K562 (cell line): Measurements from ENCODE around the gene ZNF618.

ENCODE experiments used
- ATF6 ChIP-seq: sonication (generic); formaldehyde crosslinking; IDR thresholded peaks from 2 replicates; pipeline ENCODE4 v1.4.0; 2020; ENCODE audit warnings: mild to moderate bottlenecking, missing genetic modification reagents
- CBFB ChIP-seq: sonication (generic); formaldehyde crosslinking; IDR thresholded peaks from 2 replicates; pipeline ENCODE4 v1.4.0; 2020; ENCODE audit warnings: mild to moderate bottlenecking, missing genetic modification reagents
- CTCF ChIP-seq, 3 experiments: IDR thresholded peaks in 2 of 3; conservative IDR thresholded peaks in 1 of 3; 2 replicates each; pipeline ENCODE4 v1.5.1; 2011 to 2012; ENCODE audit warnings: low read length in 3 of 3, mild to moderate bottlenecking in 3 of 3, control low read depth in 2 of 3, improper control_type of control experiment in 1 of 3, inconsistent platforms in 1 of 3, low read depth in 1 of 3, mixed read lengths in 1 of 3, moderate library complexity in 1 of 3; ENCODE audit not compliant: insufficient read depth in 2 of 3
- FOXM1 ChIP-seq, 2 experiments: fragments of 450-650 bp in 1 of 2; sonication (generic) in 1 of 2; formaldehyde crosslinking in 1 of 2; IDR thresholded peaks; 2 replicates each; pipeline versions ENCODE4 v1.6.1 to v1.9.0; 2017 to 2022; ENCODE audit warnings: low read depth in 2 of 2, mild to moderate bottlenecking in 2 of 2, missing genetic modification reagents in 1 of 2, moderate library complexity in 1 of 2
- GTF2F1 ChIP-seq: IDR thresholded peaks from 2 replicates; pipeline ENCODE4 v1.6.1; 2011; ENCODE audit warnings: low read depth, low read length, improper control_type of control experiment
- RBM22 ChIP-seq: fragments of 200-400 bp; formaldehyde crosslinking; IDR thresholded peaks from 2 replicates; pipeline ENCODE4 v1.6.1; 2018; ENCODE audit warnings: low read length, low read depth; ENCODE audit not compliant: poor library complexity, severe bottlenecking
- TCF7L2 ChIP-seq: fragments of 150-350 bp; IDR thresholded peaks from 2 replicates; pipeline ENCODE4 v1.6.1; 2016; ENCODE audit warnings: low read depth, mild to moderate bottlenecking, low read length, moderate library complexity
- ZBTB43 ChIP-seq: sonication (generic); formaldehyde crosslinking; IDR thresholded peaks from 2 replicates; pipeline ENCODE4 v1.8.0; 2023; ENCODE audit warnings: mild to moderate bottlenecking, missing genetic modification reagents
- ZNF644 ChIP-seq: fragments of 200-800 bp; sonication (Bioruptor generic); IDR thresholded peaks from 2 replicates; pipeline ENCODE4 v1.6.1; 2016; ENCODE audit warnings: low read depth, missing genetic modification characterization, missing compliant biosample characterization

GRCh38 chr9:113990570-113990907, 114.4 kb downstream of the ZNF618 start:
- TF ChIP-seq ZNF644 (tag) (no peak), ATF6 (CRISPR knock-in tag) (no peak), ZBTB43 (no peak), FOXM1 (IDR thresholded peaks at IDR 0.05; ENCODE audit: low read depth) (no peak), FOXM1 (CRISPR knock-in tag; IDR thresholded peaks at IDR 0.05; ENCODE audit: low read depth) (no peak), GTF2F1 (no peak), CTCF (IDR thresholded peaks at IDR 0.05 in 2 of 3, conservative IDR thresholded peaks at IDR 0.05 in 1 of 3; ENCODE audit: insufficient read depth in 2 of 3, low read depth in 1 of 3, low read length in 3 of 3) (no peak), RBM22 (no peak), TCF7L2 (no peak), CBFB (CRISPR knock-in tag) (no peak)
